ENCODE measurements around the gene JAGN1.

- TF ChIP-seq TCF7L2 (IDR thresholded peaks at IDR 0.05; ENCODE audit: low read depth, low read length) (no peak), CTCF (IDR thresholded peaks at IDR 0.05) (no peak), REST (IDR thresholded peaks at IDR 0.05; ENCODE audit: insufficient read depth in 1 of 2, low read depth in 2 of 2, low read length in 1 of 2) (no peak)
Measured at GRCh38 chr3:9918261-9919038, 28.0 kb downstream of the JAGN1 start.
